IPS-20b (cell line): Measurements from ENCODE around the gene HOXD3.

ENCODE experiments used
- H3K27ac ChIP-seq: one replicate; pipeline ENCODE4 v1.5.1; 2013; ENCODE audit warnings: low read length
- H3K27me3 ChIP-seq: 2 replicates; pipeline ENCODE4 v1.6.1; 2013; ENCODE audit warnings: mild to moderate bottlenecking, low read length, inconsistent platforms; ENCODE audit not compliant: insufficient read depth
- H3K36me3 ChIP-seq: 2 replicates; pipeline ENCODE4 v1.6.1; 2013; ENCODE audit warnings: low read depth, mild to moderate bottlenecking, inconsistent platforms, low read length, moderate library complexity; ENCODE audit not compliant: insufficient read depth
- H3K4me1 ChIP-seq: 2 replicates; pipeline ENCODE4 v1.6.1; 2013; ENCODE audit warnings: mild to moderate bottlenecking, control low read depth, inconsistent platforms, low read length, moderate library complexity; ENCODE audit not compliant: insufficient read depth
- H3K4me3 ChIP-seq: 2 replicates; pipeline ENCODE4 v1.5.1; 2013; ENCODE audit warnings: mild to moderate bottlenecking, low read length, inconsistent platforms
- H3K9ac ChIP-seq: 2 replicates; pipeline ENCODE4 v1.6.1; 2013; ENCODE audit warnings: low read depth, mild to moderate bottlenecking, inconsistent platforms, low read length, moderate library complexity
- H3K9me3 ChIP-seq: 2 replicates; pipeline ENCODE4 v1.6.1; 2013; ENCODE audit warnings: mild to moderate bottlenecking, low read depth, low read length, inconsistent platforms; ENCODE audit not compliant: insufficient read depth

HOXD3 gene

GRCh38 chr2:176148751-176149421, 8.2 kb upstream of the HOXD3 start:
- Histone ChIP-seq H3K9me3 (no peaks in the 10 kb centered on the region; the same call in 1 of the 2 replicates), H3K27me3 (peaks cover 100% of the 10 kb centered on the region)

GRCh38 chr2:176149481-176149938, 7.6 kb upstream of the HOXD3 start:
- Histone ChIP-seq H3K36me3 (no peaks in the 10 kb centered on the region), H3K27me3 (peaks cover 100% of the 10 kb centered on the region), H3K9ac (no peak overlapping the region), H3K4me1 (no peaks in the 10 kb centered on the region), H3K27ac (no peak overlapping the region), H3K9me3 (no peaks in the 10 kb centered on the region; the same call in 1 of the 2 replicates), H3K4me3 (no peak overlapping the region)

More at GRCh38 chr2:176148751-176149421, 8.2 kb upstream of the HOXD3 start:
- Histone ChIP-seq H3K4me1 (no peaks in the 10 kb centered on the region), H3K27ac (no peak overlapping the region), H3K9ac (no peak overlapping the region), H3K36me3 (no peaks in the 10 kb centered on the region), H3K4me3 (no peak overlapping the region)

- H3K27me3 ChIP-seq: peaks cover 100% of the 10 kb centered on the region
Measured at GRCh38 chr2:176149939-176150583, 7.0 kb upstream of the HOXD3 start.

GRCh38 chr2:176150584-176151441, 6.3 kb upstream of the HOXD3 start:
- H3K27ac ChIP-seq: no peak overlapping the region
- no peaks in the 10 kb centered on the region for H3K4me1 ChIP-seq
- H3K9me3 ChIP-seq: no peaks in the 10 kb centered on the region; the same call in 1 of the 2 replicates
- H3K27me3 ChIP-seq: peaks cover 100% of the 10 kb centered on the region
- H3K4me3 ChIP-seq: no peak overlapping the region
- H3K9ac ChIP-seq: no peak overlapping the region
- H3K36me3 ChIP-seq: no peaks in the 10 kb centered on the region

More at GRCh38 chr2:176149939-176150583, 7.0 kb upstream of the HOXD3 start:
- H3K36me3 ChIP-seq: no peaks in the 10 kb centered on the region
- H3K4me3 ChIP-seq: no peak overlapping the region
- no peaks in the 10 kb centered on the region for H3K4me1 ChIP-seq
- no peaks in the 10 kb centered on the region; the same call in 1 of the 2 replicates for H3K9me3 ChIP-seq
- H3K27ac ChIP-seq: no peak overlapping the region
- no peak overlapping the region for H3K9ac ChIP-seq

- Histone ChIP-seq H3K4me1 (no peaks in the 10 kb centered on the region), H3K4me3 (no peak within 1 kb of the TSS), H3K27ac (no peak within 1 kb of the TSS), H3K9me3 (no peaks in the 10 kb centered on the region; the same call in 1 of the 2 replicates), H3K27me3 (peaks cover 100% of the 10 kb centered on the region), H3K36me3 (no peaks in the 10 kb centered on the region), H3K9ac (no peak within 1 kb of the TSS)
Measured at GRCh38 chr2:176151442-176152287, 5.4 kb upstream of the HOXD3 start, which contains the start of gene HOXD4. Gene HOXD4, plus strand, starts transcription at chr2:176151550. Its CDS starts 84 bp downstream, at chr2:176151634.

- Histone ChIP-seq H3K36me3 (no peaks in the 10 kb centered on the region), H3K27ac (no peak overlapping the region), H3K27me3 (peaks cover 100% of the 10 kb centered on the region), H3K9ac (no peak overlapping the region), H3K9me3 (no peaks in the 10 kb centered on the region; the same call in 1 of the 2 replicates), H3K4me3 (no peak overlapping the region), H3K4me1 (no peaks in the 10 kb centered on the region)
Measured at GRCh38 chr2:176152350-176153181, 4.5 kb upstream of the HOXD3 start.

- no peak overlapping the region for H3K27ac ChIP-seq
- peaks cover 100% of the 10 kb centered on the region for H3K27me3 ChIP-seq
- no peaks in the 10 kb centered on the region for H3K4me1 ChIP-seq
- no peak overlapping the region for H3K9ac ChIP-seq
- H3K4me3 ChIP-seq: no peak overlapping the region
- H3K9me3 ChIP-seq: no peaks in the 10 kb centered on the region; the same call in 1 of the 2 replicates
- no peaks in the 10 kb centered on the region for H3K36me3 ChIP-seq
Measured at GRCh38 chr2:176154576-176155252, 2.4 kb upstream of the HOXD3 start.

GRCh38 chr2:176155356-176156044, 1.6 kb upstream of the HOXD3 start:
- Histone ChIP-seq H3K9me3 (no peaks in the 10 kb centered on the region; the same call in 1 of the 2 replicates), H3K27me3 (peaks cover 100% of the 10 kb centered on the region), H3K4me1 (no peaks in the 10 kb centered on the region), H3K4me3 (no peak overlapping the region), H3K9ac (no peak overlapping the region), H3K27ac (no peak overlapping the region), H3K36me3 (no peaks in the 10 kb centered on the region)

GRCh38 chr2:176156301-176156806, 753 bp upstream of the HOXD3 start:
- no peak overlapping the region for H3K9ac ChIP-seq

More at GRCh38 chr2:176156301-176156806, 753 bp upstream of the HOXD3 start:
- no peaks in the 10 kb centered on the region for H3K4me1 ChIP-seq
- H3K9me3 ChIP-seq: no peaks in the 10 kb centered on the region; the same call in 1 of the 2 replicates
- no peak overlapping the region for H3K4me3 ChIP-seq
- no peaks in the 10 kb centered on the region for H3K36me3 ChIP-seq
- peaks cover 100% of the 10 kb centered on the region for H3K27me3 ChIP-seq
- no peak overlapping the region for H3K27ac ChIP-seq
